ENCODE results near the gene KIFAP3. TPM values are rescaled to one million over a fixed set of nuclear protein-coding genes. Genes with fewer than 3 reads are reported as not detected.
"Not testable (repeated sequence)": the region's sequence is repeated elsewhere in the genome, so short reads cannot be mapped to it uniquely, and the experiment has no call there.

Gene KIFAP3
- total and polyA plus RNA-seq, 12 donors: 16.5 to 84.0 (median 54.0) TPM

GRCh38 chr1:170017478-170017877, 57.0 kb downstream of the KIFAP3 start:
- peaks cover 0 to 17% (median 10%) of the 10 kb centered on the region in 11 donors for H3K9me3 ChIP-seq
- H3K27ac ChIP-seq: no peak overlapping the region
- no peak overlapping the region for H3K4me3 ChIP-seq
- H3K27me3 ChIP-seq: no peaks in the 10 kb centered on the region
- peaks cover 0 to 75% (median 17%) of the 10 kb centered on the region in 9 donors for H3K36me3 ChIP-seq
- DNase-seq: no peak
- no peak for ATAC-seq
- no peak for TF ChIP-seq CTCF (IDR thresholded peaks at IDR 0.05)
- intact Hi-C loops (cut with DNase I): loop anchor here in 6 of 10 donors (10.0 kb wide), 4 partner anchors 647 to 867 kb away; partner anchors contain the start of gene PRRX1 (in 1 of the 6)
- 97 to 99% methylated on average over 2 of the region's 2 CpGs for WGBS, 2 donors
- H3K4me1 ChIP-seq: no peaks in the 10 kb centered on the region

GRCh38 chr1:170012920-170013319, 61.6 kb downstream of the KIFAP3 start:
- H3K27me3 ChIP-seq: no peaks in the 10 kb centered on the region
- peaks cover 0 to 59% (median 11%) of the 10 kb centered on the region in 9 donors for H3K36me3 ChIP-seq
- no peak overlapping the region for H3K4me3 ChIP-seq
- intact Hi-C loops (cut with DNase I): loop anchor here in 6 of 10 donors (5.0 to 10.0 kb wide), 6 partner anchors 524 to 872 kb away; partner anchors contain the start of gene PRRX1 (in 1 of the 6)
- peaks cover 0 to 8% (median 0%) of the 10 kb centered on the region in 11 donors for H3K9me3 ChIP-seq
- no peak overlapping the region for H3K27ac ChIP-seq
- no peak for DNase-seq
- WGBS, 2 donors: 78 to 80% methylated on average over 5 of the region's 5 CpGs
- no peaks in the 10 kb centered on the region for H3K4me1 ChIP-seq
- no peak for TF ChIP-seq CTCF (IDR thresholded peaks at IDR 0.05)
- no peak for ATAC-seq

GRCh38 chr1:170010443-170010842, 64.1 kb downstream of the KIFAP3 start:
- H3K36me3 ChIP-seq: peaks cover 0 to 40% (median 11%) of the 10 kb centered on the region in 9 donors
- intact Hi-C loops (cut with DNase I): loop anchor here in 6 of 10 donors (5.0 to 10.0 kb wide), 6 partner anchors 527 to 874 kb away; partner anchors contain the start of gene PRRX1 (in 1 of the 6)
- H3K4me3 ChIP-seq: no peak overlapping the region
- peak in 1 of 2 donors; percentile 64 for DNase-seq
- H3K27me3 ChIP-seq: no peaks in the 10 kb centered on the region
- no peak for ATAC-seq
- H3K27ac ChIP-seq: no peak overlapping the region
- WGBS, 2 donors: 34% methylated on average over 1 of the region's 1 CpG
- no peaks in the 10 kb centered on the region for H3K4me1 ChIP-seq
- peak in 8 of 9 donors; percentile 26 to 73 (median 56) for TF ChIP-seq CTCF (IDR thresholded peaks at IDR 0.05)
- H3K9me3 ChIP-seq: peaks cover 0 to 14% (median 0%) of the 10 kb centered on the region in 11 donors

- Histone ChIP-seq H3K27me3 (no peaks in the 10 kb centered on the region), H3K4me3 (no peak overlapping the region), H3K9me3 (peaks cover 0 to 14% (median 0%) of the 10 kb centered on the region in 11 donors), H3K36me3 (peaks cover 0 to 31% (median 7%) of the 10 kb centered on the region in 9 donors), H3K4me1 (no peaks in the 10 kb centered on the region), H3K27ac (no peak overlapping the region)
- WGBS, 2 donors: 82 to 85% methylated on average over 2 of the region's 2 CpGs
- no peak for TF ChIP-seq CTCF (IDR thresholded peaks at IDR 0.05)
- no peak for ATAC-seq
- intact Hi-C loops (cut with DNase I): loop anchor here in 2 of 10 donors (10.0 kb wide), 2 partner anchors 655 to 875 kb away; partner anchors contain the start of gene PRRX1 (in 1 of the 2)
- no peak for DNase-seq
These were observed 64.9 kb downstream of the KIFAP3 start for GRCh38 chr1:170009551-170009950.

GRCh38 chr1:170008745-170009144, 65.8 kb downstream of the KIFAP3 start:
- peaks cover 0 to 14% (median 0%) of the 10 kb centered on the region in 11 donors for H3K9me3 ChIP-seq
- intact Hi-C loops (cut with DNase I): loop anchor here in 2 of 10 donors (10.0 kb wide), 2 partner anchors 656 to 876 kb away; partner anchors contain the start of gene PRRX1 (in 1 of the 2)
- not testable (repeated sequence) for ATAC-seq, H3K4me1 ChIP-seq, DNase-seq, H3K4me3 ChIP-seq, H3K27me3 ChIP-seq, H3K27ac ChIP-seq
- 96 to 97% methylated on average over 2 of the region's 2 CpGs for WGBS, 2 donors
- H3K36me3 ChIP-seq: peaks cover 0 to 23% (median 0%) of the 10 kb centered on the region in 9 donors

- not testable (repeated sequence) for H3K36me3 ChIP-seq, DNase-seq, H3K4me3 ChIP-seq, H3K27ac ChIP-seq, ATAC-seq, H3K27me3 ChIP-seq, H3K9me3 ChIP-seq
- 66 to 71% methylated on average over 7 of the region's 7 CpGs for WGBS, 2 donors
- intact Hi-C loops (cut with DNase I): loop anchor here in 2 of 10 donors (10.0 kb wide), 2 partner anchors 661 to 881 kb away; partner anchors contain the start of gene PRRX1 (in 1 of the 2)
- peaks cover 0 to 15% (median 0%) of the 10 kb centered on the region in 9 donors for H3K4me1 ChIP-seq
These were observed 71.1 kb downstream of the KIFAP3 start for GRCh38 chr1:170003270-170003835.
